ENCODE data around the gene NF1.

DNA sequence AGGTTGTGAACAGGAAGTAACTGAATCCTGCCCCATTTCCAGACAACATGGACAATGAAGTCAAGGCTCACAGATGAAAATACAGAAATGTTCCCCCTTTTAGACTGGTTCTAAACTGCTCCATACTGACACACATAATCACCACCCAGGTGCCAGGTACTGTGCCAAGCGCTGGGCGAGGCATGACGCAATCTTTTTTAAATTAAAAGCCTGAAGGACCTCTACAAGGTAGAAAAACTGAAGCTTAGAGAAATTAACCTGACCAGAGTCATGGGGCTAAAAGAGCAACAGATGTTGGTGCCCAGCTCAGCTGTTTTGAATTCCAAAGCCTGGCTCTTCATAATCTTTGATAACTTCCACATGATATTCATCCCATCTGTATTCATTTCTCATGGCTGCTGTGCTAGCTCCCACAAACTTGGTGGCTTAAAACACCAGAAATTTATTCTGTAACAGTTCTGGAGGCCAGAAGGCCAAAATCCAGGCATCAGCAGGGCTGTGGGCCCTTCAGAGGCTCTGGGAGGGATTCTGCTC, 291.8 kb downstream of the NF1 start:
- TF ChIP-seq CTCF (IDR thresholded peaks at IDR 0.05 in 4 of 5, conservative IDR thresholded peaks at IDR 0.05 in 1 of 5), result no peak
- no peak for TF ChIP-seq POLR2A (IDR thresholded peaks at IDR 0.05)
